A549 treated with ZK216348 at 1 μM for 4 hours (cell line): ENCODE data around the gene CYP24A1. TPM values are rescaled to one million over a fixed set of nuclear protein-coding genes. Genes with fewer than 3 reads are reported as not detected.

ENCODE experiments used
- total RNA-seq: library from RNA; stranded (reverse); fragments of 200-300 nt; extraction: Qiagen RNA extraction; gene quantifications from 5 replicates; pipeline ENCODE4 v1.2.3, GENCODE V29; 2022; ENCODE audit warnings: low read depth

CYP24A1 gene
- 126 to 294 TPM (median 272 TPM) in 5 replicates for total RNA-seq

DNA sequence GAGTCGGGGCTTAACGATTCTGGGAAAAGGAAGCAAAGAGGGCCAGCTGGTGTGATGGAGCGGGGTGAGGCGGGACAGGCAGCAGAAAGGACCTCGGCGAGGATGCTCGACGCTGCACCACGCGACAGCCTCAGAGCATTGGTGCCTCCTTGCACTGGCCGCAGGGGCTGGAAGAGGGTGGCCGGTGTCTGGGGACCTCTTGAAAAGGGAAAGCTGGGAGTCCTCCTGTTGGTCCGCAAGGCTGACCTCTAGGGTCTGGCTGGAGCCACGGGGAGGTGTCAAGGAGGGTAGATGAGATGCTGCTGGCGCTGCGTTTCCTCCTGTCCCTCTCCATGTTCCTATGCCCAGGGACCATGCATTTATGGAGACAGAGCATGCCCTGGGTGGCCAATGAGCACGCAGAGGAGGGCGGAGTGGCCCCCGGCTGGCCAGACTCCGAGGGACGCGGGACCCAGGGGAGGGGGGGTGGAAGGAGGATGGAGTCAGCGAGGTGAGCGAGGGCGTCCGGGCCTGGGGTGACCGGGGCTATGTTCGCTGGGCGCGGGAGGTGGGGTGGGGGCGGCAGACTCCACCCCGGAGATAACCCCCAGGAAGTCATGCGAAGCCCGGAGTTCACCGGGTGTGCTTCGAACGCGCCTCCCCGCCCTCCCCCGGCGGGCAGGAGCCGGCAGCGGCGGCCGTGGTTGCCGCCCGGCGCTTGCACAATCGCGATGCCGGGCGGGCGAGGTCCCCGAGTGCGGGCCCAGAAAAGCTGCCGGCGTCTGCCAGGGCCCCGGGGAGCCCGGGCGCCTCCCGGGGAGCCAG, at the start of gene CYP24A1:
Gene CYP24A1 (minus strand): TSS at position 334 of the 804 bp plus-strand sequence. CDS start 407 bp downstream, outside the sequence.

DNA sequence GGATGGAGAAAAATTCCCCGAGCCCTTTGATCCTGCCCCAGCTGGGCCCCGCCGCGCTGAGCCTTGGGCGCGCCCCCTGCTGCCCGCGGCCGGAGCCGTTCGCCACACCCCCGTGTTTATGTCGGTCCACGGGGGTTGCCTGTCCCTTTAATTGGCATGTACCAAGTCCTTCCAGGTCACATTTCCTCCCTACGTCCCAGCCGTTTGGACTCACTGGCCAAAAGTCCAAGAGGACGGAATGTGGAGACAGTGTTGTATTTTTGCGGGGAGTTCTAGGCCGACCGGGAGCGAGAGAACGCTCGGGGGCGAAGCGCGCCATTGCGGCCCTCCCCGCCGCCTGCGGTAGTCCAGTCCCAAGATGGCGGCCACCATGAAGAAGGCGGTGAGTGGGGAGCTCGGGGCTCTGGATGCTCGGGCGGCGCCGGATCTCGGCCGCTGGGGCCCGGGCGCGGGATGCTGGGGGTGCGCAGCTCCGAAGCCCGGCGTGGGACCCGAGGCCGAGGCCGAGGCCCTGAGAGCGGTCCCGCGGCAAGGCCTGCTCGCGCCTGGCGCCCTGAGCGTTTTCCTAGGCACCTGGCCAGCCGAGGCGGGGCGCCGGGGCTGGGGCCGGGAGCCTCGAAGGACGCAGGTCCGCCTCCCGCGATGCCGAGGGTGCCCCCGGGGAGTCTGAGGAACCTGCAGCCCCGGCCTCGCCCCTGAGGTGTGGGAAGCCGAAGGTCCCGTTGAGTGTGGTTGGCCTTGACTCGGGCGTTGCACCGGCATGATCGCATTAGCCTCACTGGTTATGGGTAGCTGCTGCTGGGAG, 34.2 kb upstream of the CYP24A1 start, which contains the start of gene PFDN4:
Gene PFDN4 (plus strand): TSS at position 345 of the 805 bp plus-strand sequence. CDS start 14 bp downstream, at position 359.

Other genes with a start within 250 kb of the CYP24A1 start
- gene BCAS1, start 103.4 kb downstream of the CYP24A1 start, total RNA-seq = 0.39 to 1.0 TPM (median 0.53 TPM) in 5 replicates
- 43.1 to 89.4 TPM (median 54.5 TPM) in 5 replicates for gene PFDN4, start 34.1 kb upstream of the CYP24A1 start, total RNA-seq